PC-9 (cell line): ENCODE results near the gene LAMA2.

Experiments
- CTCF ChIP-seq: fragments of 200-600 bp; sonication (generic); conservative IDR thresholded peaks from 2 replicates; pipeline ENCODE4 v1.6.1; 2017; ENCODE audit warnings: mixed run types, antibody characterized with exemption, mild to moderate bottlenecking, moderate library complexity
- EZH2 ChIP-seq: fragments of 200-600 bp; sonication (generic); IDR thresholded peaks from 2 replicates; pipeline ENCODE4 v1.8.0; 2017; ENCODE audit warnings: antibody characterized with exemption, low read depth

DNA sequence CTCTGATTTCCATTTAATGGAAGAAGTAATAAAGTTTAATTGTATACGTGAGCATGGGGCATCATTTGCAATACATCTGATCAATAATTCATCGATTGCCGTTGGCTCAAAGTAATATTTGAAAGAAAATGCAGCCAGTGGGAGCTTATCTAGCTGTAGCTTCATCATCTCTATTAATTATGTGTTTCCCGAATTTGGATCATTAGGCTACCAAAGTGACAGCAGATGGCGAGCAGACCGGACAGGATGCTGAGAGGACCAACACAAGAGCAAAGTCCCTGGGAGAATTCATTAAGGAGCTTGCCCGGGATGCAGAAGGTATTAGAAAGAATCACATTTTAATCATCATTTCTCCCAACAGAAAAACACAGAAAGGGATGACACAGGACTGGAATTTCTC, 500.0 kb downstream of the LAMA2 start:
- TF ChIP-seq CTCF (no peak), EZH2 (no peak)
